ENCODE data around the gene KRTAP11-1.

KRTAP11-1 gene

DNA sequence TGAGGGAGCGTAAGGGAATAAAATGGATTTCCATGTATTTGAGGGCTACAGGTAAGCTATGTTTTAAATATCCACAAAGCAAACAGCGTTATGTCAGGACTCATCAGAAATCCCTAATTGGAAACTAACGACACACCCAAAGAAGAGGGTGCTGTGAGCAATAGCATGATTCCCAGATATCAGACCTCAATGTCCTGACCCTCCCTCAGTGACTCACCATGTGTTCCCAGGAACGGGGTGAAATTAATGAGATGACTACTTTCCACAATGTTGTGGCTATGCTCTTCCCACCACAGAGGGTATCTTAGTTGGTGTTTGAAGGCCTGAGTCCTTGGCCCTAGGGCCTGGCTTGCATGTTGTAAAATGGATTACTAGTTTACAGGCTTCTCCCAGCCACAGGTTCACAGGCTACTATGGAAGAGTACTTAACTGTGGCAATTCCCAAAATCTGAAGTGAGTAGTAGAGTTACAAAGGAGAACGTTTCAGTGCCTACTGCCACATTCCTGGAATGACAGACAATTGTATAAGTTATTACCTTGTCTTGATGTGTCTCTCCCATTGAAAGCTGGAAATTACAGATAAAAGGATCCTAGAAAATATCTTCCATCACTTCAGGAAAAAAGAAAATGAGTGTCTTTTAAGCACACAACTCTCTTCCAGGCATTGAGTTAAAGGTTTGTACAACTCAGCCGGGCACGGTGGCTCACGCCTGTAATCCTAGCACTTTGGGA is 1.7 kb upstream of the KRTAP11-1 start:
- Histone ChIP-seq H3K4me1 (no peaks in the 10 kb centered on the region), H3K27ac (no peak overlapping the region), H3K36me3 (no peaks in the 10 kb centered on the region), H3K27me3 (no peaks in the 10 kb centered on the region), H3K4me3 (no peak overlapping the region), H3K9me3 (no peaks in the 10 kb centered on the region)
- intact Hi-C loops (cut with DNase I; ENCODE audit: low total_unique reads): no loop called here
- TF ChIP-seq, protein P1, sequence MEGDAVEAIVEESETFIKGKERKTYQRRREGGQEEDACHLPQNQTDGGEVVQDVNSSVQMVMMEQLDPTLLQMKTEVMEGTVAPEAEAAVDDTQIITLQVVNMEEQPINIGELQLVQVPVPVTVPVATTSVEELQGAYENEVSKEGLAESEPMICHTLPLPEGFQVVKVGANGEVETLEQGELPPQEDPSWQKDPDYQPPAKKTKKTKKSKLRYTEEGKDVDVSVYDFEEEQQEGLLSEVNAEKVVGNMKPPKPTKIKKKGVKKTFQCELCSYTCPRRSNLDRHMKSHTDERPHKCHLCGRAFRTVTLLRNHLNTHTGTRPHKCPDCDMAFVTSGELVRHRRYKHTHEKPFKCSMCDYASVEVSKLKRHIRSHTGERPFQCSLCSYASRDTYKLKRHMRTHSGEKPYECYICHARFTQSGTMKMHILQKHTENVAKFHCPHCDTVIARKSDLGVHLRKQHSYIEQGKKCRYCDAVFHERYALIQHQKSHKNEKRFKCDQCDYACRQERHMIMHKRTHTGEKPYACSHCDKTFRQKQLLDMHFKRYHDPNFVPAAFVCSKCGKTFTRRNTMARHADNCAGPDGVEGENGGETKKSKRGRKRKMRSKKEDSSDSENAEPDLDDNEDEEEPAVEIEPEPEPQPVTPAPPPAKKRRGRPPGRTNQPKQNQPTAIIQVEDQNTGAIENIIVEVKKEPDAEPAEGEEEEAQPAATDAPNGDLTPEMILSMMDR (IDR thresholded peaks at IDR 0.05): no peak
- DNase-seq: no peak

DNA sequence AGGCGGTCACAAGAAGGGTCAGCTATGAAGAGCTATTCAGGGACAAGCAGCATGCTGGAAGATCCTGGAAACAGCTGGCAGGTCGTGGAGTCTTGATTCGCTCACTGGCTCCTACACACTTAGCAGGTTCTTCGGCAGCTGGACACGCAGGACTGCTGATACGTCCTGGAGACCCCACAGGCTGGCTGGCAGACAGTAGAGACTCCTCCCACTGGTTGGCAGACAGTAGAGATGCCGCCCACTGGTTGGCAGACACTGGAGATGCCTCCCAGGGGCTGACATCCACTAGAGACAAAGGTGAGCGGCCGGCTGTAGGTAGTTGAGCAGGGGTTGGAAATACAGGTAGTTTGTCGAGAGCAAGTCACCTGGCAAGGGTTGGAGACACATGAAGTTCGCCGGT is 466 bp downstream of the KRTAP11-1 start:
- Histone ChIP-seq H3K36me3 (no peaks in the 10 kb centered on the region), H3K27ac (no peak overlapping the region), H3K27me3 (no peaks in the 10 kb centered on the region), H3K9me3 (no peaks in the 10 kb centered on the region), H3K4me3 (no peak overlapping the region), H3K4me1 (no peaks in the 10 kb centered on the region)
- TF ChIP-seq, protein P1 (IDR thresholded peaks at IDR 0.05): no peak
- intact Hi-C loops (cut with DNase I; ENCODE audit: low total_unique reads): no loop called here
- DNase-seq: no peak

DNA sequence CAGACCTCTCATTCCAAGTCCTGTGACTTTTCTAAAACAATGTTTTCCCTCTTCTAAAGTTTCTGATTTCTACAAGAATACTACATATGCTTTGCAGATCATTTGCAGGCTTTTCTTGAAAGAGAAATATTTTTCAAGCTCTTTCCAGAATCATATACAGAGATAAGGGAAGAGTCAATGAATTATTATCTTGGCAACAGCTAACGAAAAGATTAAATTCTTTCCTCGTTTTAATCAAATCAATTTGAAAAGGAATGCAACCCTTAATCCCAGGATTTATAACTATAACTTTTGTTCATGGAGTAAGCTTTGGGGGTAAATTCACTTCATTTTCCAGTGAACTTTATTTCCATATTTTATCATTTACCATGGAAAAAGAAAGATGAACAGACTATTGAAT is 6.9 kb downstream of the KRTAP11-1 start:
- no peak overlapping the region for H3K27ac ChIP-seq
- intact Hi-C loops (cut with DNase I; ENCODE audit: low total_unique reads): no loop called here
- no peak for DNase-seq
- H3K4me1 ChIP-seq: no peaks in the 10 kb centered on the region
- no peaks in the 10 kb centered on the region for H3K9me3 ChIP-seq
- no peak overlapping the region for H3K4me3 ChIP-seq
- no peaks in the 10 kb centered on the region for H3K36me3 ChIP-seq
- no peaks in the 10 kb centered on the region for H3K27me3 ChIP-seq
- TF ChIP-seq, protein P1 (IDR thresholded peaks at IDR 0.05): no peak

DNA sequence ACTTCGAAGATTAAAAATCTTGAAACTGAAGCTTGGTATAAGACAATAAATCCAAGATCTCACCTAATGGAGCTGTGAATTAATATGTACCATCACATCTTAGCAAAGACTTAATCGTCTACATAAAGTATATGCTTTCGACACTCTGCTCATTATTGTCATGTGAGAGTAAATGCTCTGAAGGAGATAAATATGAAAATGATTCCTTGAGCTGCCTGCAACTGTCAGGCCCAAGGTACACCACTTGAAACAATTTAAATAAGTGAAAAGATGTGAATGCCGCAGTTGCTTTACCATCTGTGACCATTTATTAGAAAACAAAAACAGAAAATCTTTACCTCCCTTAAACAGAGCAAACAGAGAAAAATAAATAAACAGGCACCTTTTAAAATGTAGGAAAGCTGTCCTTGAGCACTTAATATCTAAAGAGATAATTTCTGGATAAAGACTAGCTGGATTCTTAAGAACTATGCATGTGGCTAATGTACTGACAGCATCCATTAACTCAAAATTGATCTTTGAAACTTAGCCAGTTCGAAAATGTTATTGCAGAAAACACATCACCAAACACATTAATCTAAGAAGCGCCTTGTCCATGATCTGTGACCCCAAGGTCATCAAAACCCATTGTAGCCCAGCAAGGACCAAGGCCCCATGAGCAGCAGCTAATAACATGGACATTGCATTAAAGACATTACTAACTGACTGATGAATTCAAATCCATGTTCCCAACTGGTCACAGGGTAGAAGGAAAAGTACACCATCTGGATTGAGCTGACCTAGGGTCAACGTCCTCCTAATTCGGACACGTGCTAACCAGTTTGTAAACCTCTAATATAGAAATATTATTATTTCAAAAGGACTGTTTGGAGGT is 33.5 kb downstream of the KRTAP11-1 start:
- Histone ChIP-seq H3K9me3 (no peaks in the 10 kb centered on the region), H3K27ac (no peak overlapping the region), H3K27me3 (no peaks in the 10 kb centered on the region), H3K36me3 (no peaks in the 10 kb centered on the region), H3K4me3 (no peak overlapping the region), H3K4me1 (no peaks in the 10 kb centered on the region)
- TF ChIP-seq, protein P1 (IDR thresholded peaks at IDR 0.05): no peak
- intact Hi-C loops (cut with DNase I; ENCODE audit: low total_unique reads): no loop called here
- DNase-seq: no peak

- no peak overlapping the region for H3K4me3 ChIP-seq
- no peaks in the 10 kb centered on the region for H3K4me1 ChIP-seq
- no peaks in the 10 kb centered on the region for H3K36me3 ChIP-seq
- TF ChIP-seq, protein P1 (IDR thresholded peaks at IDR 0.05): no peak
- no peak for DNase-seq
- intact Hi-C loops (cut with DNase I; ENCODE audit: low total_unique reads): no loop called here
- no peaks in the 10 kb centered on the region for H3K27me3 ChIP-seq
- no peak overlapping the region for H3K27ac ChIP-seq
- H3K9me3 ChIP-seq: no peaks in the 10 kb centered on the region
Observed at GRCh38 chr21:30842990-30843389, 38.4 kb downstream of the KRTAP11-1 start.
